ENCODE measurements around the gene GNPNAT1. TPM values are rescaled to one million over a fixed set of nuclear protein-coding genes. Genes with fewer than 3 reads are reported as not detected.

Gene GNPNAT1
- 17.8 and 23.7 TPM in 2 replicates for total RNA-seq (2014; rRNA removed; shearing (Covaris generic))

DNA sequence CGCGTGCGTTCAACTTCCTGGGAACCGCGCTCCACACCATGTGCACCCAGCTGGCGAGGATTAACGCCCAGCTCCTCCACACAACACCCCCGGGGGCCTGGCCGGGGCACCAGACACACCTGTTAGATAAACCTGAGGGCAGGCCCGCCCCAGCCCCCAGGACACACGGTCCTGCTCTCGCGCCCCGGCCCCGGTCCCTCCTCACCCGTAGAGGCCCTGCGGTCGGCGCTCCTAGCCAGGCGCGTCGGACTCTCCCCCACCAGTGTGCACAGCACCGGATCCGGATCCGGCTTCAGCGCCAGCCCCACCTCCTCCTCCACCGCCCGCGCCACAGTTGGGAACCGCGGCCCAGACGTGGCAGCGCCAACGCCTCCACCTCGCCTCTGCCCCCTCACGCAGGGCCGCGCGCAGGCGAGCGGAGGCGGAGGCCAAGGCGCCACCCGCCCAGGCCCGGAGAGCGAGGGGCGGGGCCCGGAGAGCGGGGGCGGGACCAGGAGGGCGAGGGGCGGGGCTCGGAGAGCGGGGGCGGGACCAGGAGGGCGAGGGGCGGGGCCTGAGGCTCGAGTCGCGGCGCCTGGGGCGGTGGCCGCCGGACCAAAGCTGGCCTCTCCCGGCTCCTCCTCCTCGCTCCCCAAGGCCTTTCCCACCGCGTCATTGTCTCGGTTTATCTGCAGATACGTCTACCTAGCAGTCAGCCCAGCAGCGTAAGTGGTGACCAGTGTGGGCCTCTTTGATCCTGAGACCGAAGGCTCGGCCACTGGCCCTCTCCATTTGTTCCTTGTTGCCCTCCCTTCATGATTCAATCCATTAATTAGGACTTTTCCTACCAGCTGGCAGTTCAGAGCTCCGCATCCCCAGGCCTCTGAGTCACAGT is at the start of gene GNPNAT1:
Gene GNPNAT1 (minus strand): TSS at position 385 of the 874 bp plus-strand sequence. CDS start 6,957 bp downstream, outside the sequence.
- peak; percentile 79 for DNase-seq (ENCODE audit: low spot score)

DNA sequence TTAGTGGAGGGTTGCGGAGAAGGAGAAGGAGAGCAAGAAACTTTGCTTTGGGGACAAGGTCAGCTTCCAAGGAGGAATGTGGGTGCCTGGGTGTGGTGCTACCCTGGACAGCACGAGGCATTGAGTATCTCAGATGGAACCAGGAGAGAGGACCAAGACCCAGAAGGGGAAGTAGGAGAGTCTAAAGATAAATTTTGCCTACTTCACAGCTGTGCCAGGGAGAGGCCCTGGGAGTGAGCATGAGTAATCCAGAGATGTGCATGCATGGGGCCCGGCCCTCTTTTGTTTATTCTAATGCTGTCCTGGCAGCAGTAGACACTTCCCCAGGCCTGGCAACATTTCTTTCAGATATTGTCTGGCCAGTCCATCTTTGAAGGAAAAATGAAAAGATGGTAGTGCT is 49.5 kb upstream of the GNPNAT1 start:
- DNase-seq (ENCODE audit: low spot score) = no peak

DNA sequence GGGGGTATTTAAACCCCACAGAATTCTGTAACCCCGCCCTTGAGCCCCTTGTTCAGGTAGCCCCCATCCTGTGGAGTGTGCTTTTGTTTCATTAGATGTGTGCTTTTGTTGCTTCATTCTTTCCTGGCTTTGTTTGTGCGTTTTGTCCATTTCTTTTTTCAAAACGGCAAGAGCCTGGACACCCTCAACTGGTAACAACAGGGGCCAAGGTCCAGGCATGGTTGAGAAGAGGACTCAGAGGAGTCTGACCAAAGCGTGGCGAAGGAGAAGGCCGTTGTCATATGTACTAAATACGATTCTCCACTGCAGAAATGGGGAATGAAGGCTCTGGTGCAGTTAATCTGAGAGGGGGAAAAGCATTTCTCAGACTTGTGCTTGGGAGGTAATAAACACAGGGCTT is 46.0 kb upstream of the GNPNAT1 start:
- DNase-seq (ENCODE audit: low spot score) = no peak

DNA sequence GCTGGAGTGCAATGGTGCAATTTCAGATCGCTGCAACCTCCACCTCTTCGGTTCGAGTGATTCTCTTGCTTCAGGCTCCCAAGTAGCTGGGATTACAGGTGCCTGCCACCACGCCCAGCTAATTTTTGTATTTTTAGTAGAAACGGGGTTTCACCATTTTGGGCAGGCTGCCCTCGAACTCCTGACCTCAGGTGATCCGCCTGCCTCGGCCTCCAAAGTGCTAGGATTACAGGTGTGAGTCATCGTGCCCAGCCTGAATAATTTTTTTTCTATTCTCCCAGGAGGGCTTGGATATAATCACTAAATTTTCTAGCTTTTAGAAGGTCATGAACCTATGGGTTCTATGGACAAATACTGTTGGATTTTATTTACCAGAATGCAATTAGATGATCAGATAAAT is 44.7 kb upstream of the GNPNAT1 start:
- DNase-seq (ENCODE audit: low spot score) = no peak

DNA sequence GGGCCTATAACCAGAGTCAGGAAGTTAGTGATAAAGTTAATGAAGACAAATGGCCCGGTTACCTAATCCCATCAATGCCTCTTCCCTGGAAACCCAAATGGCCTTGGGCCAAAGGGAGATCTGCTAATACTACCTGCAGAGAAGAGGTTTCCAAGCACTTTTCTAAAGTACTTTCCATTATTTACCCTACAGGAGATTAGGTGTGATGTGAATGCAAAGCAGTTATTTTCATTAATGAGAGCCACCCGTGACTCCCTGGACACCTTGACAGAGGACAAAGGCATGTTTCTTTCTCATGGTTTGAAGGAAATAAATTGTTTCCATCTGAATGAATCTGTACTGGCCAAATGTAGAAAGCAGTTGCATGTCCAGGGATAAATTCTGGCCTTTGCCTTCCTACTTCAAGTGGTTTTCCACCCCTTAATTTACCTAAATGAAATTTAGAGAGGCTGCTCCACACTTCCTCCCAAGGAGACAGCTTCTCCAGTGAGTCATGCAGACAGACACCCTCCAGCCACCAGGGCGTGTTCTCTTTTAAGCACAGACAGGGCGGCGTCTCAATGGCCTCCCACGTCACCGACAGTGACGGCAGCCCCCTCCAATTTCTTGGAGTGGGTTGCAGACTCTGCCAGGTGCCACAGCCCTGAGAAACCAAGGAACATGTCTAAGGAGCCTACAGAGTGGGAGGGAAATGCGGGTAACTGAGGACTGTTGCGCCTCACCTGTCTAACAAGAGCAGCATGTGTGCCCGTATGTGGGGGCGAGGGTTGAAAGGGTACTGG is 43.9 kb upstream of the GNPNAT1 start:
- no peak for DNase-seq (ENCODE audit: low spot score)

DNA sequence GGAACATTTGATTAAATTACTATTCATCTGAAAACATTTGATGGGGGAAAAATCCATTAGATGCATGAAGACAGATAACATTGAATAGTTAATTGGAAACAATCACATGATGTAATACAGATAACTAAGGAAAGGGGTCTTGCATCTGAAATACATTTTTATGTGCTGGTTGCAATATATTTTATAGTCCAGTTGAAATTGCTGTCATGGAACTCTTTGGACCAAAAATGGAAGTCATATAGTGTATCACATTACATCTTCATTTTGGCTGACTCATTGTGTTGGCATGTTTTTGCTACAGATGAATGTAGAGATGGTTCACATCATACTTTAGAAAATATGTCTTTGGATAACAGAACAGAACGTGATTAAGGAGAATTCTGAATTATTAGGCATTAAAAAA is 43.0 kb upstream of the GNPNAT1 start:
- DNase-seq (ENCODE audit: low spot score) = no peak

DNA sequence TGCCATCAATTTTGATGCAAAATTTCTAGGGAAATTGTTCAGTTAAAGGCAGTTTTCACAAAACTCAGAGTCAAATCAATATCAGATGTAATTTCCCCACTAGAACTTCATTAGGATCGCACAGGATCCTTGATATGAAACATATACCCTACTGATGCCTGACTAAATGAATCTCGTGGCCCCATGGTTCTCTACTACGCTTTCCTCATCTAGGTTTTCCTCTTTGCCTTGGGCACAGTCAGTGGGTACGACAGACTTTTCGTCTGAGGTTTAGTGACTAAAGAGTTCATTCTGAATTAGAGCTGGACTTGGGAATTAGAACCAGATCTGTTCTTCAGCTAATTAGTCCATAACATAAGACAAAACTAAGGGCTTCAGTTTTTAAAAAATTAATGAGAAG is 42.5 kb upstream of the GNPNAT1 start:
- no peak for DNase-seq (ENCODE audit: low spot score)

DNA sequence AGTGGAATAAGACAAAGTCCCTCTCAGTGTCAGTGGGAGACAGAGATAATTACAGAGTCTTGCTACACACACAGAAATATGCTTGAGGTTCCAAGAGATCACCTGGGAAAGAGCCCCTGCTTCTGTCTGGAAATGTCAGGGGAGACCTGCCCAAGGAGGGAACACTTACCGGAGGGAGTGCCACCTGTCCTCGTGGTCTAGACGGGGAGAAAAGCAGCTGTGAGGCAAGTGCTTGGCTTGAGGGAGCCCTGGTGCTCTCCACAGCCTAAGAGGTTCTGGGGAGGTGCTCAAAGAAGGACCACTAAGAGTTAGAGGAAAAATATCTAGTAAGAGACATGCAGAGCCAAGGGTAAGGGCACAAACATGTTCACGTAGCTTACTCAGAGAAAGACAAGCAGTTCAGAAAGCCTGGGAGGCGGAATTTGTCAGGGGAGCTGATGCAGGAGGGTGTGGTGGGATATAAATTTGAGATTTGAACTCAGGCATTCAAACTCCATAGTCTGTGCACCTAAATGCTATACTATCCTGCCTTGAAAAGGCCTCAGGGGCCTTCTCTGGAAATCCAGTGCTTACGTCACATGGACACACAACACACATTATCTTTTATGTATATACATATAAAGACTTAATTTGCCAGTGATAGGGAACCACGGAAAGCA is 38.2 kb upstream of the GNPNAT1 start:
- DNase-seq (ENCODE audit: low spot score) = no peak

DNA sequence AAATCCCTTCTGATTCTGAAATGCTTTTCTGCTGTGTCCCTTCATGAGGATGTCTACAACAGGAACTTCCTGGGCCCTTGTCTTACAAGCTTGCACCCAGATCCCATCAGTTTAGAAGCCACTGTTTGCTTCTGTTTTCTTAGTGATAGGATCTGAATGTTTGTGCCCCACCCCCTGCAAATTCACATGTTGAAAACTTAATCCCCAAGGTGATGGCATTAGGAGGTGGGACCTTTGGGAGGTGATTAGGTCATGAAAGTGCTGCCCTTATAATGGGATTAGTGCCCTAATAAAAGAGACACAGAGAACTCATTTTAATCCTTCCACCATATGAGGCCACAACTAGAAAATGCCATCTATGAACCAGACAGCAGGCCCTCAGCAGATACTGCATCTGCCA is 36.0 kb upstream of the GNPNAT1 start:
- DNase-seq (ENCODE audit: low spot score) = no peak

DNA sequence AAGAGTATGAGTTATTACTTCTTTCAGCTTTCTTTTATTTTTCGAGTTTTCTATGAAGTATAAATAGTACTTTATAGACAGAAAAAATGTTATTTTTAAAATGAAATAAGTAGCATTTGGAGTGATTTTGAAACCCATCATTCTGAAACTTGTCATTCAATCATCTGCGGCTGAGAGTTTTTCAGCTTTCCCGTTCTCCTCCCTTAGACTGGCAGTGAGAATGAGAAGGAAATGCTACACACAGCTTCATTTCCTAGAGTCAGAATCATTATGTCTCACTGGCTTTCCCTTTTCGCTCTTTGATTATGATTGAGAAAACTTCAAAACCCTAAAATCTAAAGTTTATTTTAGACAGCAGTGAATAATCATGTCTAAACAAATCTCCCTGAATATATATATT is 33.7 kb upstream of the GNPNAT1 start:
- no peak for DNase-seq (ENCODE audit: low spot score)

DNA sequence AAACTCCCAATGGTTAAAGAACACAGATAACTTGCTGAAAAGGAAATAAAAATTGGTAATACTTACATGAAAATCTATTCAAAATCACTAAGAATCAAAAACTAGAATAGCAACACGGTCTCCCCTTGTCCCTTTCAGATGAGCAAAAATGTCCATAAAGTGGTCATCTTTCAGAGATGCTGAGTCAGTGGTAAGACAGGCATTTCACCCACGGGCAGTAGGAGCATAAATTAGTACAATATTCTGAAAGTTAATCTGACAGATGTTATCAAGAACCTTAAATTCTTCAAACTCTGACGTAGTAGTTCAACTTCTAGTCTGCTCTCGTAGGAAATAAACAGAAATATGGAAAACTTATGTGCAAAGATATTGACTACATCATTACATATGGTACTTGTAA is 33.1 kb upstream of the GNPNAT1 start:
- DNase-seq (ENCODE audit: low spot score) = no peak

DNA sequence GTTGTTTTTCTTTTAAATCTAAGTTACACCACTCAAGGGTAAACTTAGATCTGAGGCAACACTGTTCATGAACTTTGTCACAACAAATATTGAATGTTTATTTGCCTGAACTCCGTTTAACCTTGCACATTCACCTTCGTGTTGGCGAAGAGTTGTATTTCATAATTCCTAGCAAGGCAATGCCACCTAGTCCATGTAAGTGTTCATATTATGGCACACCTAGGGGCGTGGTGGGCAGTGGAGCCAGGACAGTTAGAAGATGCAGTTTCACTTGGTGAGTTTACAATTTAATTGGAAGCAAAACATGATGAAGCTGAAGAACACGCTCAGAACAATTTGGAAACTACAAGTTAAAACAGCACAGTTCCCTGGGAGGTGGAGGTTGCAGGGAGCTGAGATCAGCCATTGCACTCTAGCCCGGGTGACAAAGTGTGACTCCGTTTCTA is 30.4 kb upstream of the GNPNAT1 start:
- DNase-seq (ENCODE audit: low spot score) = no peak

DNA sequence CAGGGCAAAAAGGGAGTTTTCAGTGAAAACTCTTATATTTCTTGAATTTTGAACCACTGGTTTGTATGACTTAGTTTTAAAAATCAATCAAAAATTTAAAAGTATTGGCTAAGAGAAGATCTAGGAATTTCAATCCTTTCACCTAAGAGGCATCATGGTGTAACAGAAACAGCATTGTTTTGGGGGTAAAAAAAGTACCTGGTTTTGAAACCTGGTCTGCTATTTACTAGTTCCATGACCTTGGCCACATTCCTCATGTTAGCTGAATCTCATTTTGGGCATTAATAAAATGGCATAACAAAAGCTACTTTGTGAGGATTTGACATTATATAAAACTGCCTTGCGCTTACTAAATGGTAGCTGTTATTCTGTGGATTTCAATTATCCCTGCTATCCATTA is 16.7 kb upstream of the GNPNAT1 start:
- DNase-seq (ENCODE audit: low spot score) = no peak

DNA sequence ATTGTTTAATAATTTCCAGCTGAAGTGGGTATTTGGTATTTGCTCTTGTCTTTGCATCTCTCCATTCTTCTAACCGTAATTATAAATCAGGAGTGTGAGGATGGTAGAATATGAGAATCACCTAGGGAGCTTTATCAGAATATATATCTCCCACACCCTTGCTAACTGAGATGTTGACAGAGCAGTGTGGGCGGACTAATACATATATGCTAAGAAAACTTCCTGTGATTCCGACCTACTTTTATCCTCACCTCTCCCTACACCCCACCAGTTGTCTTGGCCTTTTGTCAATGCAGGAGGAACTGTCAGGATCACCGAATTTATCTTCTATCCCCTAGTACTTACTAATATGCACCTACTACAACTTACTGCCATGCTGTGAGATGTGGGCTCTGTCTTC is 14.7 kb upstream of the GNPNAT1 start:
- DNase-seq (ENCODE audit: low spot score) = no peak

DNA sequence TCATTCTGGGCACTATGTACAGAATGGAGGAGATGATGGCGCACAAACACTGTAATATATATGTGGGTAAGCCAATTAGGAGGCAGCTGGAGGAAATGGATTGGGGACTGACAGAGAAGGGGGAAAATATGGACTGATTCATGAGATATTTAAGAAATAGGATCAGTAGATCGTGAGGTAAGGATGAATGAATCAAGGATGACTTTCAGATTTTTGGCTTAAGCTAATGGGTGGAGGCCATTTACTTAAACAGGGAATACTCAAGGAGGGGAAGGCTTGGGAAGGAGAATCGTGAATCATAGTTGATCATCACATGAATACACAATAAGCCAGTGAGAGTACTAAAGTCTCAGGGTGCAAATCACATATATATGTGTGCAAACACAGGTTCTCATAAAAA is 11.2 kb upstream of the GNPNAT1 start:
- DNase-seq (ENCODE audit: low spot score) = no peak

DNA sequence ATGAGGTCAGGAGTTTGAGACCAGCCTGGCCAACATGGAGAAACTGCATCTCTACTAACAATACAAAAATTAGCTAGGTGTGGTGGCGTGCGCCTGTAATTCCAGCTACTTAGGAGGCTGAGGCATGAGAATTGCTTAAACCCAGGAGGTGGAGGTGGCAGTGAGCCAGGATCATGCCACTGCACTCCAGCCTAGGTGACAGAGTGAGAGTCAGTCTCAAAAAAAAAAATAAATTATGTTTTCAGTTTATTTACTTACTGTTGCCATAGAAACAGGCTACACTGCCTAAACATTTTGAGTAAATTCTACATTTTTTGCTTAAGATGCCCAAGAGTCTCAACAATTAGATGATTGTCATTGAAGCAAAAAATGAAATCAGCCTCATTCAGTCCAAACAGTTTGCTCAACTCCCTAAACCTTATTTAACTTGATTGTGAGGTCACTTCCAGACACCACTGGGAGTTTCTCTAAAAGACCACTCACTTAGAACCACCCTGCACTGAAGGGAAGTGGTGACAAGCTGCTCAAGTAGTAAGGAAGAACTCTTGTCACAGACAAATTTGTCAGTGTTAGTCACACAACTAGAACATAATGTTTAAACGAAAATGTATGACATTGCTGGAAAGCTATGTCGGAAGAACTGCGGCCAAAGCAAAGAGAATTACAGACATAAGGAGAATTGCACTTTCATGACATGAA is 9.8 kb upstream of the GNPNAT1 start:
- DNase-seq (ENCODE audit: low spot score) = no peak

DNA sequence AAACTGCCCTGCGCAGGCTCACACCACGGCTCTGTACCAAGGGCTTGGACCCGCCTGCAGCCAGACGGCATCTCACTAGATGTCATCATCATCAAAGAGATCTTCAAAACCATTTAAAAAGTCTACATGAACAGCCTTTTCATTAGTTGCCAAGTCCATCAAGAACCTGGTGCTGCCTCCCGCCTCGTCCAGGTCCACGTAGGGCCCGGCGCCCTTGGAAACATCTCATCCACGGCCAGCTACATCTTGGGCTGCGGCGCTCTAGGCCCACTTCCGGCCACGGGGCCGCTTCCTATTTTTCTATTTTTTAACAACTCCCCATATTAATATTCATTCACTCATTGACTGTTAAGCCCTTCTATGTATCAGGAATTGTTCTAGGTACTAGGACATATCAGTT is 7.4 kb upstream of the GNPNAT1 start:
- DNase-seq (ENCODE audit: low spot score) = no peak

DNA sequence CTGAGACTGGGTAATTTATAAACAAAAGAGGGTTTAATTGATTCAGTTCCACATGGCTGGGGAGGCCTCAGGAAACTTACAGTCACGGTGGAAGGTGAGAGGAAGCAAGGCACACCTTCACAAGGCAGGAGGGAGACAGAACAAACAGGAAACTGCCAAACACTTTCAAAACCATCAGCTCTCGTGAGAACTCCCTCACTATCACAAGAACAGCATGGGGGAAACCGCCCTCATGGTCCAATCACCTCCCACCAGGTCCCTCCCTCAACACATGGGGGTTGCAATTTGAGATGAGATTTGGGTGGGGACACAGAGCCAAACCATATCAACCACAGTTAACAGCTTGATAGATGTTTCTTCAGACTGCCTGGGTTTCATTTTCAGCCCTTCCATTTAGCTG is 6.2 kb upstream of the GNPNAT1 start:
- DNase-seq (ENCODE audit: low spot score) = no peak

DNA sequence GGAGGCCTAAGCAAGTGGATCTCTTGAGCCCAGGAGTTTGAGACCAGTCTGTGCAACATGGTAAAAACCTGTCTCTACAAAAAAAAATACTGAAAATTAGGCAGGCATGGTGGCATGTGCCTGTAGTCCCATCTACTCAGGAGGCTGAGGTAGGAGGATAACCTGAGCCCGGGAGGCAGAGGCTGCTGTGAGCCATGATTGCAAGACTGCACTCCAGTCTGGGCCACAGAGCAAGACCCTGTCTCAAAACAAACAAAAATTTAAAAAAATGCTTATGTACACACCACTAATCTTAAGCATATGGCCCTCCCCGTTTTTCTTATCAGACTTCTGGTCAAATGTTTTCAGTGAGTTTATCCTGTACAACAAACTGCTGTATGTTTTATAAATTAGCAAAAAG is 1.7 kb upstream of the GNPNAT1 start:
- DNase-seq (ENCODE audit: low spot score) = no peak

DNA sequence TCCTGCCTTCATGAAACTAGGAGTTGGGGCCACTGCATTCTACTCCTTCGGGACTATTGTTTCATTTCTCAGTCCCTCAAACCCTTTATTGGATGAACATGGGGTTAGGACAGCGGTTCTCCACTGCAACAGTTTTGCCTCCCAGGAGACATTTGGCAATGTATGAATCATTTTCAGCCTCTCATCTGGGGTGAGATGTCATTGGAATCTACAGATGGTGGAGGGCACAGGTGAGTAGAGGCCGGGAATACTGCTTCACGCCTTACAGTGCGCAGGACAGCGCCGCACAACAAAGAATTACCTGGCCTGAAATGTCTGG is 649 bp upstream of the GNPNAT1 start:
- no peak for DNase-seq (ENCODE audit: low spot score)

DNA sequence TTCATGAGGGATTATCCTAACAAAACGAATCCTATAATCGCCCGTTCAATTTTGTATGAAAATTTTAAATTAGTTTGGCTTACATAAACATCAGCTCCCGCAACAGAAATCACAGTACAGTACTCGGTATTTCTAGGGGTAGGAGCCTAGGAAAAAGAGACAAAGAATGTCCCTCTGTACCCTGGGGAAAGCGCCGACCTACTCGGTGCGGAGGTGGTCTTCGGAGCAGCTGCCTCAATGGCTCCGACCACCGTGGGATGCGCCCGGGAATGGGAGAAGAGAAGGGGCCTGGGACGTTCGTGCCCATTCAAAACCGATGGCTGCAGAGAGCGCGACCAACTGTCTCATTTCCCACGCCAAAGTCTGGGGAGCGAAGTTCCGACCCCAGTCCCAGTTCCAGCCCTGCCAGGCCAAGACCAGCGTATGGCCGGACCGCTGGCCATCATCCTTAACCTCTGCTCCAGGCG is 618 bp downstream of the GNPNAT1 start:
- no peak for DNase-seq (ENCODE audit: low spot score)
